ENCODE measurements around the gene AJAP1.

AJAP1 gene

DNA sequence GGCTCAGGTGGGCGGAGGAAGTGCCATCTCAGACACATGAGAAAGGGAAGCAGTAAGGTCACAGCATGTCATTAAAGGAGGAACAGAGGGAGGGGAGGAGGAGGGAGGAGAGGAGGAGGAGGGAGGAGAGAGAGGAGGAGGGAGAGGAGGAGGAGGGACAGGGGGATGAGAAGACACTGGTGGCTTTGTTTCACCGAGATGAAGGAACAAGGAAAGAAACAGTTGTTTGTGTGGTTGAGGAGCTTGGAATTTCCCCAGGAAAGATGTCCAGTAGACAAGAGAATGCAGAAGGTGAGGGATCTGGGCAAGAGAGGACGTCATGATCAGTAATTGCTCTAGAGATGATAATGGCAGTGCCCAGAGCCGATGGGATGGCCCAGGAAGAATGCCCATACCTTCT is 97.7 kb downstream of the AJAP1 start:
- Histone ChIP-seq H3K36me3 (ENCODE audit: control insufficient read depth in 4 of 4, insufficient read depth in 4 of 4, low read length in 3 of 4) (no peaks in the 10 kb centered on the region), H3K4me3 (ENCODE audit: control insufficient read depth in 1 of 7, extremely low read depth in 1 of 7, insufficient read depth in 4 of 7, low read depth in 2 of 7, low read length in 6 of 7) (no peak overlapping the region), H3K27ac (ENCODE audit: insufficient read depth in 1 of 2, low read depth in 1 of 2, low read length in 2 of 2, poor library complexity in 1 of 2, severe bottlenecking in 2 of 2) (no peak overlapping the region), H3K27me3 (replicated peaks in 2 of 5; ENCODE audit: control insufficient read depth in 4 of 5, insufficient read depth in 5 of 5, low read length in 4 of 5) (peaks cover 0 to 62% (median 3%) of the 10 kb centered on the region in 5 experiments), H3K9me3 (ENCODE audit: control extremely low read depth in 1 of 5, control insufficient read depth in 4 of 5, insufficient read depth in 2 of 5, low read depth in 1 of 5, low read length in 4 of 5) (peaks cover 0 to 14% (median 7%) of the 10 kb centered on the region in 5 experiments), H3K4me1 (ENCODE audit: control extremely low read depth in 1 of 4, control insufficient read depth in 4 of 4, insufficient read depth in 4 of 4, low read length in 3 of 4) (no peaks in the 10 kb centered on the region)
- POLR2A ChIA-PET: no interaction called here
- WGBS (ENCODE audit: insufficient coverage): 85% methylated on average over 4 of the region's 4 CpGs
- no peak for DNase-seq
- CTCF ChIA-PET: no interaction called here

DNA sequence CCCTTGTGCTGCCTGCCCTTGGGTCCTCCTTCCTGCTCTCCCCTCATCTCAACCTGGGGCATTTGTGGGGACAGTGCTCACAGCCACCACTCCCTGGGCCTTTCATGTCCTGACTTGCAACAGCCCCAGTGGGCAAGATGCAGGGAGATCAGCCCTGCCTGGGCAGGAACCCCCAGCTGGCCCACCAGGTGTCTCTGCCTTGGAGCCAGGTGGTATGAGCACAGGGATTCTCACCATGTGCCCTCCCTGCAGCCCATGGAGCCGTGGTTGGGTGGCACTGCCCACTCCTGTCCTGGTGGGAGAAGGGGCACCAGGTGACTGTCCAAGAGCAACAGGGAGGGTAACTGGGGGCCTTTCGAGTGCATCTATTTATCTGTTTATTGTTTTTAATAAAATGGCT is 100.4 kb downstream of the AJAP1 start:
- no peak overlapping the region for H3K4me3 ChIP-seq (ENCODE audit: control insufficient read depth in 1 of 7, extremely low read depth in 1 of 7, insufficient read depth in 4 of 7, low read depth in 2 of 7, low read length in 6 of 7)
- WGBS (ENCODE audit: insufficient coverage): 71% methylated on average over 1 of the region's 2 CpGs
- ChIA-PET POLR2A (no interaction called here), CTCF (no interaction called here)
- DNase-seq: no peak
- no peaks in the 10 kb centered on the region for H3K4me1 ChIP-seq (ENCODE audit: control extremely low read depth in 1 of 4, control insufficient read depth in 4 of 4, insufficient read depth in 4 of 4, low read length in 3 of 4)
- H3K27ac ChIP-seq (ENCODE audit: insufficient read depth in 1 of 2, low read depth in 1 of 2, low read length in 2 of 2, poor library complexity in 1 of 2, severe bottlenecking in 2 of 2): no peak overlapping the region
- H3K36me3 ChIP-seq (ENCODE audit: control insufficient read depth in 4 of 4, insufficient read depth in 4 of 4, low read length in 3 of 4): no peaks in the 10 kb centered on the region
- peaks cover 0 to 52% (median 0%) of the 10 kb centered on the region in 5 experiments for H3K27me3 ChIP-seq (replicated peaks in 2 of 5; ENCODE audit: control insufficient read depth in 4 of 5, insufficient read depth in 5 of 5, low read length in 4 of 5)
- peaks cover 0 to 24% (median 12%) of the 10 kb centered on the region in 5 experiments for H3K9me3 ChIP-seq (ENCODE audit: control extremely low read depth in 1 of 5, control insufficient read depth in 4 of 5, insufficient read depth in 2 of 5, low read depth in 1 of 5, low read length in 4 of 5)

DNA sequence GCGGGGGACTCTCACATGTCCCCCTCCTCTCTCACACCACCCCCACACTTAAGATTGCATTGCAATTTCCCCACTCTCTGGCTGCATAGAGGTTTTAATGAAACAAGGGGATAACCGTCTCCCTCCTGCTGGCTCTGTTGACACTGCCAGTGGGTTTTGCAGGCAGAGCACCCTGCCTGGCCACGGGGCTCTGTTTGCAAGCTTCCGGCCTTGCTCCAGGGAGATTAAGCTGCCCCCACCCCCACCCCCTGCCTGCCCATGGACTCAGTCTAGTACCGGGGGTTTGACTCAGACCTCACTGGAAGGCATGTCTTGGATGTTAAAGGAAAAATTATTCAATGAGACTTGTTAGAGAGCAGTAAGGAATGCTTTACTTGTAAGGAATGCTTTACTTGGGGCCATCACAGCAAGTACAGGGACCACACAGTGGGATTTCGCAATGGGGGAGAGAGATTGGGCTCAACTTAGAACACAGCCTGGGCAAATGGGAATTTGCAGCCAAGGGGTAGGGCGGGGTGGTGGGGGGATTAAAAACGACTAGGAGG is 101.0 kb downstream of the AJAP1 start:
- no peak overlapping the region for H3K4me3 ChIP-seq (ENCODE audit: control insufficient read depth in 1 of 7, extremely low read depth in 1 of 7, insufficient read depth in 4 of 7, low read depth in 2 of 7, low read length in 6 of 7)
- H3K27ac ChIP-seq (ENCODE audit: insufficient read depth in 1 of 2, low read depth in 1 of 2, low read length in 2 of 2, poor library complexity in 1 of 2, severe bottlenecking in 2 of 2): no peak overlapping the region
- CTCF ChIA-PET: no interaction called here
- H3K36me3 ChIP-seq (ENCODE audit: control insufficient read depth in 4 of 4, insufficient read depth in 4 of 4, low read length in 3 of 4): no peaks in the 10 kb centered on the region
- POLR2A ChIA-PET: no interaction called here
- 35% methylated on average over 3 of the region's 8 CpGs for WGBS (ENCODE audit: insufficient coverage)
- peaks cover 0 to 47% (median 0%) of the 10 kb centered on the region in 5 experiments for H3K27me3 ChIP-seq (replicated peaks in 2 of 5; ENCODE audit: control insufficient read depth in 4 of 5, insufficient read depth in 5 of 5, low read length in 4 of 5)
- H3K9me3 ChIP-seq (ENCODE audit: control extremely low read depth in 1 of 5, control insufficient read depth in 4 of 5, insufficient read depth in 2 of 5, low read depth in 1 of 5, low read length in 4 of 5): peaks cover 0 to 24% (median 12%) of the 10 kb centered on the region in 5 experiments
- no peaks in the 10 kb centered on the region for H3K4me1 ChIP-seq (ENCODE audit: control extremely low read depth in 1 of 4, control insufficient read depth in 4 of 4, insufficient read depth in 4 of 4, low read length in 3 of 4)
- DNase-seq: no peak

DNA sequence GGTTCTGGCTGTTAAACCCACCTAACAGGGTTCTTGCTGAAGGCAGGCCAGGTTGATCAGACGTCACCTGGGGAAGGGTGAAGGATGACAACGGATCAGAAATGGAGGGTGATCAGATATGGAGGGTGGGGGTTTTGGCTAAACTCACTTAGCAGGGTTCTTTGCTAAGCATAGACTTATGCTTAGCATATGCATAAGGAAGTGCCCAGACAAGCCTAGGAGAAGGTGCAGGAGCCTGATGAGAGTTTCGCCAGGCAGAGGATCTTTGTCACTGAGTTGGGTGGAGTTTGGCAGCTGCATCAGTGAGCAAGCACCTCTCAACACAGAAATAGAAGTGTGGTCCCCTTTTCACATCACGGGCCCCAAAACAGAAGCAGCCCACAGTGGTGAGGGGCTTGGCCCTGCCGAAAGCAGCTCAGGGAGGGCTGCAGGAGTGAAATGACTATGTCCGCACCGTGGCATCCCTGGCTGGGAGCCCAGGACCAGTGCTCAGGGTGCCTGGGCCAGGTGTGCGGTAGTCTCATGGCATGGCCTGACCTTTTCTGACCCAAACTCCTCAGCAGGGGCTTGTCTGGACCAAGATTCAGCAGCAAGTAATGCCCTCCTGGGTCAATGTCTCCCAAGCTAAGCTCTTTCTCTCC is 101.6 kb downstream of the AJAP1 start:
- no peaks in the 10 kb centered on the region for H3K4me1 ChIP-seq (ENCODE audit: control extremely low read depth in 1 of 4, control insufficient read depth in 4 of 4, insufficient read depth in 4 of 4, low read length in 3 of 4)
- H3K27me3 ChIP-seq (replicated peaks in 2 of 5; ENCODE audit: control insufficient read depth in 4 of 5, insufficient read depth in 5 of 5, low read length in 4 of 5): peaks cover 0 to 41% (median 0%) of the 10 kb centered on the region in 5 experiments
- no peak for DNase-seq
- POLR2A ChIA-PET: no interaction called here
- 77% methylated on average over 7 of the region's 8 CpGs for WGBS (ENCODE audit: insufficient coverage)
- CTCF ChIA-PET: no interaction called here
- peaks cover 0 to 24% (median 12%) of the 10 kb centered on the region in 5 experiments for H3K9me3 ChIP-seq (ENCODE audit: control extremely low read depth in 1 of 5, control insufficient read depth in 4 of 5, insufficient read depth in 2 of 5, low read depth in 1 of 5, low read length in 4 of 5)
- H3K36me3 ChIP-seq (ENCODE audit: control insufficient read depth in 4 of 4, insufficient read depth in 4 of 4, low read length in 3 of 4): no peaks in the 10 kb centered on the region
- H3K4me3 ChIP-seq (ENCODE audit: control insufficient read depth in 1 of 7, extremely low read depth in 1 of 7, insufficient read depth in 4 of 7, low read depth in 2 of 7, low read length in 6 of 7): no peak overlapping the region
- H3K27ac ChIP-seq (ENCODE audit: insufficient read depth in 1 of 2, low read depth in 1 of 2, low read length in 2 of 2, poor library complexity in 1 of 2, severe bottlenecking in 2 of 2): no peak overlapping the region

DNA sequence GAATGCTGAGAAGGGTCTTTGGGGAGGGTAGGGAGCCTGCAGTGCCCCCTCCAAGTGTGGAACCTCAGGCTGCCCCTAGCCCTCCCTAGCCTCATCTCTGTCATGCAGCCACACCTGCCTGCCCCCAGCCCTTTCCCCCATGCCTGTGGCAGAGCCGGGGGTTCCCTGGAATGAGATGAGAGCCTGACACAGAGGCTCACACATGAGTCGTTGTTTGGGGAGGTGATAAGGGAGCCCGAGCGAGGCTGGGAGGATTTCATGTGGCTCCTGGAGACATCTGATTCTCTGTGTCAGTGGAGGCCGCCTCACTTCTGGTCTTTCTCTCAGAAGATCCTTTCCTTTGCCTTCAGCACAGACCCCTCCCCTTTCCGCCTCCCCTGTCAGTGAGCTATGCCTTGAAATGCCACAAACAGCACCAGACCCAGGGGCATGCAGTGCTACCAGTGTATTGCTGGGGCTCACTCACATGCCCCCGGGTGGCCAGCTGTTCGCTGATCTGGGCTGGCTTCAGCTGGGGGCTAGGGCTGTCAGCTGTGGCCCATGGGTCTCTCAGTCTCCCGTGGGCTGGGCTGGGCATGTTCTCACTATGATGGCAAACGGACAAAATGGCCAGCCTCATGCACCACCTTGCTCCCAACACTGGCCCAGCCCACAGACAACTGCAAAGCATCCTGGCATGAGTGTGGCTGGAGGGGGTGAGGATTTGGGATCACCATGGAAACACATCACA is 102.6 kb downstream of the AJAP1 start:
- H3K27ac ChIP-seq (ENCODE audit: insufficient read depth in 1 of 2, low read depth in 1 of 2, low read length in 2 of 2, poor library complexity in 1 of 2, severe bottlenecking in 2 of 2): no peak overlapping the region
- ChIA-PET POLR2A (no interaction called here), CTCF (no interaction called here)
- H3K27me3 ChIP-seq (replicated peaks in 2 of 5; ENCODE audit: control insufficient read depth in 4 of 5, insufficient read depth in 5 of 5, low read length in 4 of 5): peaks cover 0 to 33% (median 0%) of the 10 kb centered on the region in 5 experiments
- no peaks in the 10 kb centered on the region for H3K36me3 ChIP-seq (ENCODE audit: control insufficient read depth in 4 of 4, insufficient read depth in 4 of 4, low read length in 3 of 4)
- H3K4me1 ChIP-seq (ENCODE audit: control extremely low read depth in 1 of 4, control insufficient read depth in 4 of 4, insufficient read depth in 4 of 4, low read length in 3 of 4): no peaks in the 10 kb centered on the region
- WGBS (ENCODE audit: insufficient coverage): 74% methylated on average over 10 of the region's 10 CpGs
- no peak overlapping the region for H3K4me3 ChIP-seq (ENCODE audit: control insufficient read depth in 1 of 7, extremely low read depth in 1 of 7, insufficient read depth in 4 of 7, low read depth in 2 of 7, low read length in 6 of 7)
- H3K9me3 ChIP-seq (ENCODE audit: control extremely low read depth in 1 of 5, control insufficient read depth in 4 of 5, insufficient read depth in 2 of 5, low read depth in 1 of 5, low read length in 4 of 5): peaks cover 0 to 24% (median 12%) of the 10 kb centered on the region in 5 experiments
- DNase-seq: no peak

DNA sequence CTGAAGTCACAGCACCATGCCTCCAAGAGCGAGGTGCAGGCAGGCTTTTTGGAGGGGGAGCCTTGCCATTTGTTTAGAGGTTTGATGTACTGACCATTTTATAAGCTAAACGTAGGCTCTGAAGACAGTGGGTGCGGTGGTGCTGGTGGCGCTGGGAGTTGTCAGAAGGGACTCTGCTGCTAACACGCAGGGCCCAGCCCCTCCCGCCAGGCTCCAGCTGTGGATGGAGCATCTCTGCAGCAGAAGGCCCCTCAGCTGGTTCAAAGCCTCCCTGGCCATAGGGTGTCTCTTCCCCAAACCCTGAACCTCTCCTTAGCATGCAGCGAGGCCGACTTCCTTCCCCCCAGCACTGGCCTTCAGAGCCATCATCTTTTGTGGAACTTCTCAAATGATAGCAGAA is 105.3 kb downstream of the AJAP1 start:
- no peaks in the 10 kb centered on the region for H3K36me3 ChIP-seq (ENCODE audit: control insufficient read depth in 4 of 4, insufficient read depth in 4 of 4, low read length in 3 of 4)
- ChIA-PET CTCF (no interaction called here), POLR2A (no interaction called here)

DNA sequence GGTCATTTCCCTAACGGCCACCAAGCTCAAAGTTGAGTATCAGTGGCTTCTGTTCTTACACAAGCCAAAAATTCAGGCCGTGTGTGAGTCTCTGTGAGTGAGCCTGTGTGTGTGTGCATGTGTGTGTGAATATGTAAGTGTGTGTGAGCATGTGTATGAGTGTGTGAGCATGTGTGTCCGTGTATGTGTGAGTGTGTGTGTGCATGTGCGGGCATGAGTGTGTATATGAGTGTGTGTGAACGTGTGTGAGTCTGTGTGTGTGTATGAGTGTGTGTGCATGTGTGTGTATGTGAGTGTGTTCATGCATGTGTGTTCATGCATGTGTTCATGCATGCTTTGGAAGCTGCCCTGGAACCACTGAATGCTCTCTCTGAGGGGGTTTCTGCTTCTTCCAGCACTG is 105.7 kb downstream of the AJAP1 start:
- Histone ChIP-seq H3K9me3 (ENCODE audit: control extremely low read depth in 1 of 5, control insufficient read depth in 4 of 5, insufficient read depth in 2 of 5, low read depth in 1 of 5, low read length in 4 of 5) (peaks cover 0 to 16% (median 9%) of the 10 kb centered on the region in 5 experiments), H3K36me3 (ENCODE audit: control insufficient read depth in 4 of 4, insufficient read depth in 4 of 4, low read length in 3 of 4) (no peaks in the 10 kb centered on the region), H3K4me1 (ENCODE audit: control extremely low read depth in 1 of 4, control insufficient read depth in 4 of 4, insufficient read depth in 4 of 4, low read length in 3 of 4) (no peaks in the 10 kb centered on the region), H3K4me3 (ENCODE audit: control insufficient read depth in 1 of 7, extremely low read depth in 1 of 7, insufficient read depth in 4 of 7, low read depth in 2 of 7, low read length in 6 of 7) (no peak overlapping the region), H3K27ac (ENCODE audit: insufficient read depth in 1 of 2, low read depth in 1 of 2, low read length in 2 of 2, poor library complexity in 1 of 2, severe bottlenecking in 2 of 2) (no peak overlapping the region), H3K27me3 (replicated peaks in 2 of 5; ENCODE audit: control insufficient read depth in 4 of 5, insufficient read depth in 5 of 5, low read length in 4 of 5) (peaks cover 0 to 38% (median 2%) of the 10 kb centered on the region in 5 experiments)
- POLR2A ChIA-PET: no interaction called here
- 72% methylated on average over 5 of the region's 5 CpGs for WGBS (ENCODE audit: insufficient coverage)
- no peak for DNase-seq
- CTCF ChIA-PET: no interaction called here

More for the DNA sequence above, 105.3 kb downstream of the AJAP1 start:
- no peaks in the 10 kb centered on the region for H3K4me1 ChIP-seq (ENCODE audit: control extremely low read depth in 1 of 4, control insufficient read depth in 4 of 4, insufficient read depth in 4 of 4, low read length in 3 of 4)
- H3K9me3 ChIP-seq (ENCODE audit: control extremely low read depth in 1 of 5, control insufficient read depth in 4 of 5, insufficient read depth in 2 of 5, low read depth in 1 of 5, low read length in 4 of 5): peaks cover 0 to 18% (median 12%) of the 10 kb centered on the region in 5 experiments
- H3K27me3 ChIP-seq (replicated peaks in 2 of 5; ENCODE audit: control insufficient read depth in 4 of 5, insufficient read depth in 5 of 5, low read length in 4 of 5): peaks cover 0 to 38% (median 2%) of the 10 kb centered on the region in 5 experiments
- DNase-seq: no peak
- no peak overlapping the region for H3K27ac ChIP-seq (ENCODE audit: insufficient read depth in 1 of 2, low read depth in 1 of 2, low read length in 2 of 2, poor library complexity in 1 of 2, severe bottlenecking in 2 of 2)
- WGBS (ENCODE audit: insufficient coverage): 70% methylated on average over 8 of the region's 8 CpGs
- H3K4me3 ChIP-seq (ENCODE audit: control insufficient read depth in 1 of 7, extremely low read depth in 1 of 7, insufficient read depth in 4 of 7, low read depth in 2 of 7, low read length in 6 of 7): no peak overlapping the region
